ENCODE data around the gene BOC.

Gene BOC

GRCh38 chr3:113271189-113271588 is 59.8 kb downstream of the BOC start:
- no peak for DNase-seq

GRCh38 chr3:113271594-113272384 is 60.4 kb downstream of the BOC start:
- DNase-seq = no peak

DNA sequence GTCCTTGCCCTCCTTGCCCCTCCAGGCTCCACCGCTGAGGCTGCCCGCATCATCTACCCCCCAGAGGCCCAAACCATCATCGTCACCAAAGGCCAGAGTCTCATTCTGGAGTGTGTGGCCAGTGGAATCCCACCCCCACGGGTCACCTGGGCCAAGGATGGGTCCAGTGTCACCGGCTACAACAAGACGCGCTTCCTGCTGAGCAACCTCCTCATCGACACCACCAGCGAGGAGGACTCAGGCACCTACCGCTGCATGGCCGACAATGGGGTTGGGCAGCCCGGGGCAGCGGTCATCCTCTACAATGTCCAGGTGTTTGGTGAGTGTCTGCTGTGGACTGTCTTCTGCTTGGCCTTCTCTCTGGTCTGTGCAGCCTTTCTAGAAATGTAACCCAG is 61.0 kb downstream of the BOC start:
- DNase-seq = no peak

DNA sequence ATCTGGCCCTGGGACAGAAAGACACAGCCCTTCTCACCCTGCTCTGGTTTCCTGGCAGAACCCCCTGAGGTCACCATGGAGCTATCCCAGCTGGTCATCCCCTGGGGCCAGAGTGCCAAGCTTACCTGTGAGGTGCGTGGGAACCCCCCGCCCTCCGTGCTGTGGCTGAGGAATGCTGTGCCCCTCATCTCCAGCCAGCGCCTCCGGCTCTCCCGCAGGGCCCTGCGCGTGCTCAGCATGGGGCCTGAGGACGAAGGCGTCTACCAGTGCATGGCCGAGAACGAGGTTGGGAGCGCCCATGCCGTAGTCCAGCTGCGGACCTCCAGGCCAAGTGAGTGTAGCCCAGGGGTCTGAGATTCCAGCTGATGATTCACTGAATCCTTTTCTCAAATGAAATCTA is 61.7 kb downstream of the BOC start:
- DNase-seq = no peak

DNA sequence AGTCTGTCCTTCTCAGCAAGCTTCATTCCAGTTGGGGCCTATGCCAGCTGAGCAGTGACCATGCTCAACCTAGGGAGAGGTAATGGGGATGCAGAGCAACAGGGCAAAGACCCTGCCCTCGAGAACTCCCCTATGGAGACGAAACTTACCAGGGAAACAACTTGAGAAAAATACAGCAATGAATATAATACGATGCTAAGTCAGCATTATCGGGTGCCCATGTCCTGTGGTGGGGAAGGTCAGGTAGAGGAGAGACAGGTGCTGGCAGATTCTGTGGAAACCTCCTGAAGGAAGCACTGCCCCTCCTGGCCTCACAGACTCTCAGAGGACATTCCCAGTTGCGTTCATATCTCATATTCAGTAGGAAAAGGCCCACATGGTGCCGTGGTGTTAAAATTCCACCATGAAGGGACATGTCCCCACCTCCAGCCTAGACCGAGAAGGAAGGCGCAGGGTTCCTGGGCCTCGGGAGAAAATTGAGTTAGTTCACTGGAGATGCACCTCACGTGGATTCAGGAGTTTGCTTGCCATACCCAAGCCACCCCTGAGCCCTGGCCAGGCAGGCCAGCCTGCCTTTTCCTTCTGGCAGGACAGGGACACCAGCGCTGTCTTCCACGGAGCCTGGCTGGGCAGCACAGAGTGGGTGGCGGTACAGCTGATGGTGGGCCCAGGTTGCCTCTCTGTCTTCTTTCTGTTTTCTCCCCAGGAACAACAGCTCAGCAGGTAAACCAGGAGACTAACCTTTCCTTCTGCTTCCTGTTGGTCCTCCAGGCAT is 62.4 kb downstream of the BOC start:
- DNase-seq = no peak

DNA sequence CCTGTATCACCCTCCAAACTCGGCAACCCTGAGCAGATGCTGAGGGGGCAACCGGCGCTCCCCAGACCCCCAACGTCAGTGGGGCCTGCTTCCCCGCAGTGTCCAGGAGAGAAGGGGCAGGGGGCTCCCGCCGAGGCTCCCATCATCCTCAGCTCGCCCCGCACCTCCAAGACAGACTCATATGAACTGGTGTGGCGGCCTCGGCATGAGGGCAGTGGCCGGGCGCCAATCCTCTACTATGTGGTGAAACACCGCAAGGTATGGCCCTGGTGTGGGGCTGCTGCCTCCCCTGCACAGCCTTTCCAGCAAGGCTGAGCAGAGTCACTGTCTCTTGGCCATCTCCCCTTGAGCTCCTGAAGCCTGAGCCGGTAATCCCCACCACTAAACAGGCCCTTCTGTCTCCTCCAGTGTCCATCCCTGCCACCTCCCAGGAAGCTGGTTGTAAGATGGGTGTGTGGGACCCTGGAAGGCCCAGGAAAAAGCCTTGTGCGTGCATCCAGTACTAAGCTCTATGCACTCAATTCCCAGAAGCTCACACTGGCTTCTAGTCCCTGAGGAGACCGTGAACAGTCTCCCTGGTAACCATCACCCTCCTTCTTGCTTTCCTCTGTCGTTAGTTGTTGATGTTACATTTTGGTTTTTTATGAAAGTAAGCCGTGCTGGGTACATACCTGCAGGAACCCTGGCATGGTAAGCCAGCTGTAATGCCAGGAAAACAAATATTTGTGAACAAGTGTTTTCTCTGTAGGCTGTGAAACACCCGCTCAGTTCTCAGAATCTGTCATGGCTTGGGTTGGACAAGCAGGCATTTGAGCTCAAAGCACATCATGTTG is 63.3 kb downstream of the BOC start:
- no peak for DNase-seq

DNA sequence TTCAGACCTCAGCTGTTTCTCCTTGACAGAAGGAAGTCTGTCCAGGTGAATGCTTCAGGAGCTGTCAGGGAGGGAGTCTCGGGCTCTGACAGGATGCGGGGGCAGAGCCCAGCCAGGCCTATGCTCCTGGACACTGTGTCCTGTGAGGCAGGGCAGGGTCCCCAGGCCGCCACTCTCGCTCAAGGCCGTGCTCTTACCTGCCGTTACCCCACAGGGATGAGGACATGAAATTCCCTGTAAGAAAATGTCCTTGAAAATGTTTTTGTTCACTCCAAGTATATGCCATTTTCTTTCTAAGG is 63.9 kb downstream of the BOC start:
- DNase-seq = no peak

- DNase-seq = no peak
Measured at GRCh38 chr3:113275583-113275928, 64.2 kb downstream of the BOC start.

DNA sequence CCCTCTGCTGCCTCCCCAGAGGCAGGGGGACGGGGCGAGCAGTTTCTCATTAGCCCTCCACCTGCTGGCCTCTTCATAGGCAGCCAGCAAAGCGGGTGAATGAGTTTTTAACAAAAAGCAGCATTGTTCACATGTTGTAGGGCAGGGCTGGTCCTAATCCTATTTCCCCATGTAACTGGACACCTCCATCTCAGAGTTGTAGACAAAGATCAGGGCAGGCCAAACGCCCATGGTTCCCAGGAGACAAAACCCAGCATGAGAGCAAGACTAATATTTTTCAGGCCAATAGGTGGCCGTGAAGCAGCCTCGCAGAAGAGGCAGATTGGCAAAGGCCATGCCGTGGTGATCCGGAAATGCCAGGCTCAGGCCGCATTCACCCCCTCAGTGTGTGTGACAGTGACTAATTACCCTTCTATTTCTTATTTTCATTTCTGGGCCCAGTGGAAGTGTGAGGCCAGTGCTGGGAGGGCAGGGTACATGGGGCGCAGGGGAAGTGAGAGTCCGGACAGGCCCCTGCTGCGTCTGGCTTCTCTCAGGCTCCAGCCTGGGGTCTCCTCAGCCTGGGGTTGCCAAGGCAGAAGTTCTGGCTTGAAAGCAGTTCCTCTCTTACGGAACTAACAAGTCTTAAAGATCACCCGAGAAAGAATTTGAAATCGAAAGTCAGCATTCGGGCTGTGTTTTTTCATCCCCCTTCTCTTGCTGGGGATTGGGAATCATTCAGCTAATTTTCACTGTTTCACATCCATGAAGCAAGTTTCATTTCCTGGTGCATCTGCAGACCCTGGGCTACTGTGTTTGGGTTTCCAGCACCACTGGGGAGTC is 64.8 kb downstream of the BOC start:
- peak in 1 of 2 experiments; percentile 11 for DNase-seq

DNA sequence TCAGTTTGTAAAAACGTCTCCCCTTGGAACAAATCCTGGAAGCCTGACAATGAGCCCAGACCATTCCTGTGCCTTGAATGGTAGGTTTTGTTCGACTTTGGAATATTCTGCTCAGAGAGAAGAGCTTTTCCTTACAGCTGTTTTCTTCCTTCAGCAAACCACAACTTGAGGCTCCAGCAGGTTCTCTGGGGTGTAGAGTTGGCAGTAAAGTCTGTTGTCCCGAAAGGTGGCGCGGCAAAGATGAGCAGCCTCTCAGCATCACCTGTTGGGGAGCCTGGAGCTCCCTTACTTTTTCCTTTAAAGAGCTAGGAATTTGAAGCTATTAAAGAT is 65.4 kb downstream of the BOC start:
- DNase-seq = no peak

DNA sequence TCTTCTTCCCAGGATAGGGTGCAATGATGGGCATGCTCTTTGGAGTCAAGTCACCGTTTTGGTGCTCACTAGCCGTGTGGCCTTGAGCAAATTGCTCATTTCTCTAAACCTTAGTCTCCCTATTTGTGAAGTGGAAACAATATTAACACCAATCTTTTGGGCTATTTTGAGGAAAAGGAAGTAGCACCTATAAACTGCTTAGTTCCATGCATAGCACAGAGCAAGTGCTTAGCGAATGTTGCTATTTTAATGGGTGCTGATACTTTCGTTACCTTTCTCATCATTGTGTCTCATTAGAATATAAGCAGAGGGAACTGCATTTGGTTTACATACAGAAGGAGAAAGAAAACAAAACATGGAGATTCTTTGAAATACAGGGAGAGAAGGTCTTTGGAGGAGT is 66.1 kb downstream of the BOC start:
- no peak for DNase-seq

DNA sequence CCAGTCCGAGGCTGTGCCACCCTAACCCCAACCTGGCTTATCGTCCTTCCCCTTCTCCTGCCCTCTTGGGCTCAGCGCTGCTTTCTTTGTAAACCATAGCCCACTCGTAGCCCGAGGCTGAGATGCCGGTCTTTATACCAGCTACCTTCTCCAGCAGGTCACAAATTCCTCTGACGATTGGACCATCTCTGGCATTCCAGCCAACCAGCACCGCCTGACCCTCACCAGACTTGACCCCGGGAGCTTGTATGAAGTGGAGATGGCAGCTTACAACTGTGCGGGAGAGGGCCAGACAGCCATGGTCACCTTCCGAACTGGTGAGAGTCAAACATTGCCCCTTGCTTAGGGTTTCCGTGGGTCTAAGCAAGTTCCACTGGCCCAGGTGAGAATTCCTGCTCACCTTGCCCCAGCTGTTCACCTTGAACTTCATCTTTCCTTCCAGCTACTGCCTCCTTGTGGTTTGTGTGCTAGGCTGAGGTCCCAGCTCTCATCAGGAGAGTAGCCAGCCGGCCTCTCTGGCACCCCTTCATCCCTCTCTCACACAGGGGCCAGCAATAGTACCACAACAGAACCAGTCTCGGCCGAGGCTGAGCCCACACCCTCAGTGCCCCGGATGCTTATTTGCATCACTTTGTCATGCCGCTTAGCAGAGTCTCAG is 66.7 kb downstream of the BOC start:
- DNase-seq = no peak

DNA sequence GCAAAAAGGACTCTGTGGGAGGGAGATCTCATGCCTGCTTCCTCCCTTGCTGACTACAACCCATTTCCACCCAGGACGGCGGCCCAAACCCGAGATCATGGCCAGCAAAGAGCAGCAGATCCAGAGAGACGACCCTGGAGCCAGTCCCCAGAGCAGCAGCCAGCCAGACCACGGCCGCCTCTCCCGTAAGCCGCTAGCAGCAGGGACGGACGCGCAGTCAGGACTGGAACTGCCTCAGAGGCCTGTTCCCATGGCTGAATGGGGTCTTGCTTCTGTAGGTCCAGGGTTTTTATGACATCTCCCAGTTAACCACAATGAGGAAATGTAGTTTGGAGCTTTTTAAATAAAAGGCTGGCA is 67.2 kb downstream of the BOC start:
- no peak for DNase-seq

GRCh38 chr3:113279686-113280085 is 68.3 kb downstream of the BOC start:
- no peak for DNase-seq

DNA sequence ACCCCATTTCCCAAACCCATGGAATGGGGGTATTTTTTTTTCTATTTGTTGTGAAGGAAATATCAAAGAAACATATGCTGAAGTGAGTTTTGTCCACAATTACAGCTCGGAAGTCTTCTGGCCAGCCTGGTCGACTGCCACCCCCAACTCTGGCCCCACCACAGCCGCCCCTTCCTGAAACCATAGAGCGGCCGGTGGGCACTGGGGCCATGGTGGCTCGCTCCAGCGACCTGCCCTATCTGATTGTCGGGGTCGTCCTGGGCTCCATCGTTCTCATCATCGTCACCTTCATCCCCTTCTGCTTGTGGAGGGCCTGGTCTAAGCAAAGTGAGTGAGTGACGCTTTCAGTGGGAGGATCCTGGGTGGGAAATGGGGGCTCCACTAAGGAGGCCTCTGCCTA is 71.9 kb downstream of the BOC start:
- DNase-seq = no peak

DNA sequence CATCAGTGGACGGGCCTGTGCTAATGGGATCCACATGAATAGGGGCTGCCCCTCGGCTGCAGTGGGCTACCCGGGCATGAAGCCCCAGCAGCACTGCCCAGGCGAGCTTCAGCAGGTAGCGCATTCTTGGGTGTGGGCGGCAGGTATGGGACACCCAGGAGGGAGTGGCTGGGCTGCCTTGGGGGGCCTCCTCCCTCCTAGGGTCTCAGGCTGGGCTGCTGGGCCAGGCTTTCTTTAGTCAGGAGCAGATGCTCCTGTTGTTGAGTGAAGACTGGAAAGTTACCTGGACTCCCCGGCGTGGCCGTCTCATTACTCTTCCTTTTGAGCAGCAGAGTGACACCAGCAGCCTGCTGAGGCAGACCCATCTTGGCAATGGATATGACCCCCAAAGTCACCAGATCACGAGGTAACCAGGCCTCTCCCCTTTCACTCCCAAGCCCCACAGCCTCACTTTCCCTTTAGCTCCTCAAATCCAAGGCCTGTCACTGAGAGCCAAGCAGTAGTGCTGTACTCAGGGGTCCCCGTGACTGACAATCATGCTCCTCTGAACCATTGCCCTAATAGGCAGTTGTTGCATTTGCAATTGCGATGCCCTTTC is 73.2 kb downstream of the BOC start:
- DNase-seq = no peak

GRCh38 chr3:113285226-113285625 is 73.9 kb downstream of the BOC start:
- DNase-seq = no peak

DNA sequence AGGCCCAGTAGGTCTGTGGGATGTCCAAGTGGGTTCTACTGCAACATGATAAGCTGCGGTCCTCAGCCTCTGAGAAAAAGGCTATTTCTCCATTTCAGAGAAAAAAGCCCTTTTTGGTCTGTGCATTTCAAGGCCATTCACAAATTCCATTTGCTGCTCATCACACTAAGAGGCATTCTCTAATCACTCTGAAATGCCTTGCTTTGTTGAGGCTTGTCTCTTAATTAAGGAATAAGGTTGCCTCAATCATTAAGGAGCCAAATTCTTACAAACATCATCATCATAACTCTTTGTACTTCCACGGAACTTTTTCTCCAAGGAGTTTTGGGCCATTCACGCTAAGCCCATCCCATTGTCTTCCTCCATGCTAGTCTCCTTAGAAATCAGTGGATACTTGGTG is 74.4 kb downstream of the BOC start:
- no peak for DNase-seq

- no peak for DNase-seq
Measured at GRCh38 chr3:113286524-113286923, 75.2 kb downstream of the BOC start.

DNA sequence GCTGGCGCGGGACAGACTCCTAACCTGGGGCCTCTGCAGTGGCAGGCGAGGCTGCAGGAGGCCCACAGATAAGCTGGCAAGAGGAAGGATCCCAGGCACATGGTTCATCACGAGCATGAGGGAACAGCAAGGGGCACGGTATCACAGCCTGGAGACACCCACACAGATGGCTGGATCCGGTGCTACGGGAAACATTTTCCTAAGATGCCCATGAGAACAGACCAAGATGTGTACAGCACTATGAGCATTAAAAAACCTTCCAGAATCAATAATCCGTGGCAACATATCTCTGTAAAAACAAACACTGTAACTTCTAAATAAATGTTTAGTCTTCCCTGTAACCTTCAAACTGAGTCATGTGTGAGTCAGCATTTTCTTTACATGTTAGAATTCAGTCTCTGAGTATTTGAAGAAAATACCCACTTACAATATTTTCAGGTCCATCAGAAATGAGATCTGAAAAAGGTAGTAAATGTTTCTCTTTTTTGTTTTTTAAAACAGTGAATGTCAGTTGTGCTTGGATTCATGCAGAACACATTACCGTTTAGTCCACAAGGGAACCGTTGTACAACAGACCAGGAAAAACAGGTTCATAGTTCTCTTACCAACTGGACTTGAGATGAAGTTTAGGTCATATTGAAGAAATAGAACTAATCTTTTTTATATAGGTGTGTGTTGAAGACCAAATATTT is 75.9 kb downstream of the BOC start:
- DNase-seq = no peak

DNA sequence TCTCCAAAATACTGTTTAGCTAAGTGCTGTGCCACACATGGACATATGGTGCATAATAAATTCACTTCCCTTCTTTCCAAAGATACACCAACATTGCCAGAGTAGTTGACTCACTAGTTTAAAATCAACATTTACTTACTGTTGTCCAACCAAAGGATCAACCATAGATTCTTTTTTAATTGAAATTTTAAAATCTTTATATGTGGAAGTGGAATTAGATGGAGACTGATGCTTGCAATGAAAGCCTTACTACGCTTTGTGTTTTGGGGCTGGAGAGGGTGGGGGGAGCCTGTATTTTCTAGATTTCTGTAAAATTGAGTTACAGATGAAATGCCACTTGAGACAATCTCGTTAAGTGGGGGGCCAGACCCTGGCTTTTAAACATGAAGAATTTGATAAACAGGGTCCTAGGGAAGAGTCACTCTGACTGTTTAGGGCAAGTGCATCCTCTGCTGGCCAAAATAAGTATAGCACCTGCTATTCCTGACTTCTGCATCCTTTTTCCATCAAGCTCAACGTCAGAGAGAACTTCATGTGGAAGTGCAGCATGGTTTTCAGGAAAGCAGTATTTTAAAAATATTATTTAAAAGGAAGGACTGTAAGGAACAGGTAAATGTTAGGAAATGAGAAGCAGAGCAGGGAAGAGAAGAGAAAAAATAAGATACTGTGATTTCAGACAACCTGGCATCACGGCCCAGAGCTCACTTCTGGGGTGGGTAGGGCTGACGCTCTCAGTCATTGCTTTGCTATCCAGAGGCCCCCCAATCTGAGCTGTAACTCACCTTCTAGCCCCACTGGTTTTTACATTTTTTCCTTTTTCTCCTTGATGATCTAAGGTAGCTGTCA is 76.7 kb downstream of the BOC start:
- DNase-seq = peak; percentile 13 to 50
